GM18517 (cell line): ENCODE results near the gene LMX1B.
"Not testable (repeated sequence)": the region's sequence is repeated elsewhere in the genome, so short reads cannot be mapped to it uniquely, and the experiment has no call there.

Experiments used
- ATAC-seq: cut with Tn5 transposase; IDR thresholded peaks from one replicate; pipeline ENCODE4 v1.9.1; 2021; ENCODE audit warnings: mild to moderate bottlenecking, moderate library complexity; ENCODE audit not compliant: unreplicated experiment

The LMX1B gene

DNA sequence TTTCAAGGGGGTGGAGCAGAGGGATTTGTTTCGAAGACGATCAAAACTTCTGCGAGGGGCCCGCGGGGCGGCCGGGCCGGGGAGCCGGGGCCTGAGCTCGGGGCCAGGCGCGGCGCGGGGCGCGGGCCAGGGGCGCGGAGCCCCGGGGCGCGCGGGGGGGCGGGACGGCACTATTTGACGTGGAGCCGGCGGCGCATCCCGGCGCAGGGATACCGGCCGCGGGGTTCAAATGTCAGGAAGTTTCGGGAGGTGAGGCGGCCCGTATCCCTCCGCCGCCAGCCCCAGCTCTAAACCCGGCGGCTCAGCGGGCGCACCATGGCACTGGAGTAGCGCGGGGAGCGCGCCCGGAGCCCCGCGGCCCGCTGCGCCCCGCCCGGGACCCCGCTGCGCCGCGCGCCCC lies at the start of gene LMX1B:
Gene LMX1B (plus strand): TSS at position 278 of the 400 bp plus-strand sequence. CDS start 522 bp downstream, outside the sequence.
- ATAC-seq, result no peak

DNA sequence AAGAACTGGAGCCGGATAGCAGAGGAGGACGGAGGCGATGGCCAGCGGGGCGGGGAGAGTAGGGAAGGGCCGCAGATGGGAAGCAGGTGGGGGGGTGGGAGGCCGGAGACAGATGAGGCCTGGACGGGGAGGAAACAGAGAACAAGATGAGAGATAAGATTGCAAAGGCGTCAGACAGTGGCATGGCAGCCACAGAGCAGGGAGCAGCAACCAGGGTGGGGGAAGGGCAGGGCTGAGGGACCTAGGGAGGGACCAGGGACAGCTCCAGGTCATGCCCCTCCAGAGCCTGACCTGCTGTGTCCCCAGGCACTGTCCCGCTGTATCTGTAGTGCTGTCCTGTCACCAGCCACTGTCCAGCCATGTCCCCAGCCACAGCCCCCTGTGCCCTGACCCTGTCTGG lies 49.6 kb upstream of the LMX1B start:
- ATAC-seq, result no peak

GRCh38 chr9:126564716-126565115 lies 49.0 kb upstream of the LMX1B start:
- no peak for ATAC-seq

GRCh38 chr9:126565336-126566128 lies 48.2 kb upstream of the LMX1B start:
- ATAC-seq, result no peak

DNA sequence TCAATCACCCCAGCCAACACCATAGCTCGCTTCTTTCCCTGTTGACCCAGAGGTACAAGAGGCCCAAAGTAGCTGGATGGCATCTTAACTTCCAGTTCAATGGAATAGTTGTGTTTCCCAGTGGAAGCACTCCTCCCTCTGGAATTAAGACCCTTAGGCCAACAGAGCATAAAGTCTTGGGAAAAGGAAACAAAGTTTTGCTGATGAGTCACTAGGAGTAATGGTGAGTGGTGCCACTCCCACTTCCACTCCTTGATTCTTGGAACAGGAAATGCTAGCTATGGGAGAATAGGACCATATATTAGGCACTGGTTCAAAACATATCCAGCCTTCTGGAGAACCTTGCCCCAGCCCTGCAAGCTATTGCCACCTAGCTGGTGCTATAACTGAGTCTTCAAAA lies 44.7 kb upstream of the LMX1B start:
- no peak for ATAC-seq

DNA sequence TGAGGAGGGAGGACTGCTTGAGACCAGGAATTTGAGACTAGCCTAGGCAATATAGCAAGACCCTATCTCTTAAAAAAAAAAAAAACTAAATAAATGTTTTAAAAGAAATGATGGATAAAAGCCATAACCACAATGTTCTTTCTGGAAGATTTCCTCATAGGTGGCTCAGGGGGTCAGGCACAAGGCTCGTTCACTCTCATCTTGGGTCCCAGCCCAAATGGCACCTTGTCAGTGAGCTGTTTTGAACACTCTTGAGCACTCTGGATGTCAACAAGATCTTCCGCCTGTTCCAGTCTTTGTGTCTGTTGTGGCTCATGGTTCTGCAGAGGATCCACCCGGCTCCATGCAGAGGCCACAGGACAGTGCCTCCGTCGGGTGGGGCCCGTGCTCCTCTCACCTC lies 35.7 kb upstream of the LMX1B start:
- ATAC-seq, result no peak

DNA sequence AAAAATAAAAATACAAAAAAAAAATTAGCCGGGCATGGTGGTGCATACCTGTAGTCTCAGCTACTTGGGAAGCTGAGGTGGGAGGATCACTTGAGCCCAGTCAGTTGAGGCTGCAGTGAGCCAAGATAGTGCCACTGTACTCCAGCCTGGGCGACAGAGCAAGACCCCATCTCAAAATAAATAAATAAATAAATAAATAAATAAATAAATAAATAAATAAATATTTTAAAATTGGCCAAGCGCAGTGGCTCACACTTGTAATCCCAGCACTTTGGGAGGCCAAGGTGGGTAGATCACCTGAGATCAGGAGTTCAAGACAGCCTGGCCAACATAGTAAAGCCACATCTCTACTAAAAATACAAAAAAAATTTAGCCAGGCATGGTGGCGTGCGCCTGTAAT lies 33.4 kb upstream of the LMX1B start:
- not testable (repeated sequence) for ATAC-seq

- ATAC-seq, result no peak
Observed at GRCh38 chr9:126581893-126582292, 31.8 kb upstream of the LMX1B start.

DNA sequence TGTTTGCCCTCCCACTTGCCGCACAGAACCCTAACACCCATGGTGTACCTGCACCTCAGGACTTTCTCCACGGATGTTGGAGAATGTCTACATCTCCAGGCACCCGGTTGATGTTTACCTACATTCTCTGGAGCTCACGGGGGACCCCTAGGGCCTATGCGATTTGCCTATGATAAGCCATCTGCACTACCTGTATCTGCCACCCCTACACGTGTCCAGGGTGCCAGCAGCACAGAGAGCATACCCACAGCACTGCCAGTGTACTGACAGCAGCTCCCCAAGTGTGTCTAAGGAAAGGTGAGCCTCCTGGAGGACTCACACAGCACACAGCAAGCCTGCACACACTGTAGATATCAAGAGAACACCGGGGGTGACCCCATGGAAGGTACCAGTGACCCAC lies 31.3 kb upstream of the LMX1B start:
- ATAC-seq, result no peak

DNA sequence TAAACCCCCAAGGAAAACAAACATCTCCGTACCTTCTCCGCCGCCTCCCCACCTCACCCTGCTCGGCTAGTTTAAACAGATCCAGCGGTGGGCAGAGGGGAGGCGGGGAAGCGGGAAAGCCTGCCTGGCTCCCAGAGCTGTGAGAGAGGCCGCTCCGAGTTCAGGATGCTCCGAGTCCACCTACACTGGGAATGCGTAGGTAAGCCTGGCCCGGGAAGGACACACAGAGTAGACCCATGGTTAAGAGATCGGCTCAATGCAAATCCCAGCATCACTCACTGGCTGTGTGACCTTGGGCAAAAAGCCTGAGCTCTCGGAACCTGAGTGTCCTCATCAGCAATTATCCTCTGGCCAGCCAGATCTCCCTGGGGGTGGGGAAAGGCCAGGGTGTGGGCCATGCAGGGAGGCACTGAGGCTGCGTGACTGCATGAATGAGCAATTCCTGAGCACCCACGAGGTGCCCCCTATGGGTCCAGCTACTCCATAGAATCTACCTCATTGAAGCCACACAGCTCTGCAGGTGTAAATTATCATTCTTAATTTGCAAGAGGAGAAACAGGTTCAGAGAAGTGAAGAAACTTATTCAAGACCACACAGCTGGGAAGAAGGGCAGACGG lies 30.5 kb upstream of the LMX1B start:
- ATAC-seq, result no peak

DNA sequence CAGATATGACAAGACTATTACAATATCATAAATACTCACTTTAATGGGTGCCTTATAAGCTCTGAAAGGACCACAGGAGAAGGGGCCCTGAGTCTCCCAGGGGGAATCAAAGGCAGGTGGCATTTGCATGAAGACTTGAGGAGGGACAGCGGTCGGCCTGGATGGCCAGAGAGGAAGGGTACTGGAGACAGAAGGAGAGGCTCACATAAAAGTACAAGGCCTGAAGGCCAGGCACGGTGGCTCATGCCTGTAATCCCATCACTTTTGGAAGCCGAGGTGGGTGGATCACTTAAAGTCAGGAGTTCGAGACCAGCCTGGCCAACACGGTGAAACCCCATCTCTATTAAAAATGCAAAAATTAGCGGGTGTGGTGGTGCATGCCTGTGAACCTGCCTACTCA lies 29.1 kb upstream of the LMX1B start:
- no peak for ATAC-seq

GRCh38 chr9:126586236-126586635 lies 27.5 kb upstream of the LMX1B start:
- no peak for ATAC-seq

GRCh38 chr9:126587187-126588185 lies 26.2 kb upstream of the LMX1B start:
- ATAC-seq, result no peak

GRCh38 chr9:126588491-126589168 lies 25.1 kb upstream of the LMX1B start:
- ATAC-seq, result no peak

DNA sequence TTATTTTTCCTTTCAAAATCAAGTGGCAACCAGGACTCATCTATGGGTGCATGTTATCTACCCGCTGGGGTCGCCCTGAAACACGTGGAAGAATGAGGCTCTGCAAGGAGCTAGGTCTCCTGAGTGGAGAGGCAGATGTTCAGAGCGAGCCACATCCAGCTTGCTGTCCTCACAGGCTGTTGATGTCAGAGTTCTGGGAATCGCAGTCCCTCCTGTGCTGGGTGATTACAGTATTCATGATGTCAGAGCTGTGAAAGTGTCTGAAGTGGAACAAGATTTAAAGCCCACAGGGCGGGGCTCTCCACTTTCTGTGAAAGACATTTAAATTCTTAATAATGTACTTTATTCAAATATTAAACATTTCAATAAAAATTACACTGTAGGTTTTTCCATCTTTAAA lies 24.4 kb upstream of the LMX1B start:
- no peak for ATAC-seq

- ATAC-seq, result no peak
Observed at GRCh38 chr9:126591083-126591482, 22.6 kb upstream of the LMX1B start.

GRCh38 chr9:126591922-126592321 lies 21.8 kb upstream of the LMX1B start:
- ATAC-seq, result no peak

GRCh38 chr9:126592461-126592860 lies 21.3 kb upstream of the LMX1B start:
- ATAC-seq, result no peak

- ATAC-seq, result no peak
Observed at GRCh38 chr9:126595982-126596381, 17.7 kb upstream of the LMX1B start.

GRCh38 chr9:126599047-126599650 lies 14.6 kb upstream of the LMX1B start:
- no peak for ATAC-seq
